ENCODE results near the gene SFRP4. TPM values are rescaled to one million over a fixed set of nuclear protein-coding genes. Genes with fewer than 3 reads are reported as not detected.

The SFRP4 gene
- total and polyA plus RNA-seq, 2 of the 8 experiments (the other 6 are each of a cell fraction or from before 2014, with no cell fraction given) = 0.03 TPM; not detected in 1

DNA sequence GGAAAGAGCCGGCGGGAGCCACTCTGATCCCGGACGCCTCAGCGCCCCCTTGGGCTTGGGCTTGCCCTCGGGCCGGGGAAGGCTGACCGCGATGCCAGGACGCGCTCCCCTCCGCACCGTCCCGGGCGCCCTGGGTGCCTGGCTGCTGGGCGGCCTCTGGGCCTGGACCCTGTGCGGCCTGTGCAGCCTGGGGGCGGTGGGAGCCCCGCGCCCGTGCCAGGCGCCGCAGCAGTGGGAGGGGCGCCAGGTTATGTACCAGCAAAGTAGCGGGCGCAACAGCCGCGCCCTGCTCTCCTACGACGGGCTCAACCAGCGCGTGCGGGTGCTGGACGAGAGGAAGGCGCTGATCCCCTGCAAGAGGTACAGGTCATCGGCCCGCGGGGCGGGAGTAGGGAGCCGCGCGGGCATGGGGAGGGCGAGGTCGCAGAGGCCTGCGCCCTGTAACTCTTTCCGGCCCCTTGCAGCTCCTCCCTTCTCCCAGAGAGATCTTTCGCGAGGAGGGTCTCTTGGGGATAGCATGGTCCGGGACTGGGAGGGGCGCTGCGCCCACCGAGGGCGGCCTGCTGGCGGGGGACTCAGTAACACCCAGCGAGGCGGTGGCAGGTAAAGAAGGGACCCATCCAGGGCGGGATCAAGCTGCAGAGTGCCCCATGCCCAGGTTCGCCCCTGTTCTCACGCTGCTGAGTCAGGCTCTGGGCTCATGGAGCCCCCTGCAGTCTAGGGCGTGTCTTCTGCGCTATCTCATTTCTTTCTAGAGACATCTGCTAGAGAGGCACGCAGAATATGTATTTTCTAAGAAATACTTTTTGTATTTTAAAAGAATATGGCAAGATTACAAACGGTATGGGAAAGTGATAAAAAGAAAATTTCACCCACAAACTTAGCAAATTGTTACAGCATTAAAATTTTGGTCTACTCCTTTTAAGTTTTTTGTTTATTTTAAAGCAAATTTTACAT lies 4.5 kb upstream of the SFRP4 start (continued):
- TF ChIP-seq RNF2 (IDR thresholded peaks at IDR 0.05; ENCODE audit: borderline replicate concordance, low read depth, low read length, missing control alignments, poor library complexity, severe bottlenecking) (no peak), SP2 (IDR thresholded peaks at IDR 0.05; ENCODE audit: low read length) (no peak), MAX (IDR thresholded peaks at IDR 0.05) (peak; percentile 59)

Data from H1 (cell line).